DMS153 (cell line): ENCODE data around the gene CYRIA.

Source experiments
- DNase-seq: peaks from one replicate; lab custom pipeline; 2025; lab: John Stamatoyannopoulos, UW

CYRIA gene

DNA sequence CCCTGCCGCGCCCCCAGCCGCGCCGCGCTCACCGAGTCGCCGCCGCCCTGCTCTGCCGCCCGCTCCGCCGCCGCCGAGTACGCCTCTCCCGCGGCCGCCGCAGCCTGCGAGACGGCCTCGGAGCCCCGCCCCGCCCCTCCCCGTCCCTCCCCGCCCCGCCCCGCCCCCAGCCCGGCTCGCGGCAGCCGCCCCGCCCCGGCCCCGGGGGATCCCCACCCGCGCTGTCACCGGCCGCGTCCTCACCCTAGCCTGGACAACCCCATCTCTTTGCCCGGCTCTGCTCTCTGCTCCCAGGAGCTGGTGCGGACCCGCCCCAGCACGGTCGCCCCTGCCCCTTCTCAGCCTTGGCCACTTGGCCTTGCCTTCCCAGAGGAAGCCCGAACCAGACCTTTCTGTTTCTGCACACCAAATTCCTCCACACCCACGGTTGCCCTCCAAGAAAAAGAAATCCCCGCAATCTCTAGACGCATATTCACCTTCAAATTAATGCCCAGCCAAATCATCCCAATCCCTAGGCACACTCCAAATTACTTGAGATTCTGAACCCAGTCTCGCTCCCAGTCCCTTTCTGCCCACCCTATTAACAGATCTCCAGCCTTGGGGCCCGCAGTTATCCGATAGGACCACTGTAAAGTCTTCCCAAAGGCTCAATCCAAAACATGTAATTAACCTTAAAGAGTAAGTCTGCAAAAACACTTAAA, at the start of gene CYRIA:
CYRIA (minus strand) TSS at position 87 of the 701 bp plus-strand sequence. CDS start 77,715 bp downstream, outside the sequence.
- no peak for DNase-seq

DNA sequence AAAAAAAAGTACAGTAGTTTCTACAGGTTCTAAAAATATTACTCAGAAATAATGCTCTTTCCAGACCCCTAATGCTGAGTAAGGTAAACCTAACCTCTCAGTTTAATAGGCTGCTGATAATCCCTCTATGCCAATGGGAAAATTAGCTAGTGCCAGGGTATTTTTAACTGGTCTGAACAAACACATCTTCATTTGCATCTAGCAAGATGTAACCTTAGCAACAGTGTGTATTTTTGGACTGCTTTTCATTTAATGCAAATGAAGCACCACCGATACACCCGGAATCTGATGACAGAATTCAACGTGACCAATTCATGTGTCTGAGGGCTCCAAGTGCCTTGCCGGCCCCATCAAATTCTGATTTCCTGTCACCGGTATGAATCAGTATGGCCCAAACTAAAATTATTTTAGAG, 47.4 kb upstream of the CYRIA start:
- peak; percentile 63 for DNase-seq

GRCh38 chr2:16709769-16710168, 44.1 kb upstream of the CYRIA start:
- DNase-seq: no peak

DNA sequence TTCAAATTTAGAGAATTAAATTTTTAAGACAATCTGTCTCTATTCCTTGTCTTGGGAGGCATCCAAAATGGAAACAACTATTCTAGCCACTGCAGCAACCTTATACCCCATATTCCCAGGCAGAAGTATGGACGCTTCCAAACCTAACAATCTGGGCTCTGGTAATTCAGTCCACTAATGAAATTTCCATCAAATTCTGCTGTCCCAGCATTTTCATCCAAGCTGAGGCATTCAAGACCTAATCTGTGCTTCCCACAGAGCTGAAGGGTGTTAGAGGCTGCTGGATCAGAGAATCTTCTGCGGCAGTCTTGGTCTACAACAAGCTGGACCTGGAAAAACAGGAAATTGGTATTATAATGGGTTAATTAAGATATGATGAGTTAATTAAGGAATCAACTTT, 42.5 kb upstream of the CYRIA start:
- DNase-seq: no peak

GRCh38 chr2:16707014-16707623, 41.5 kb upstream of the CYRIA start:
- DNase-seq: no peak

DNA sequence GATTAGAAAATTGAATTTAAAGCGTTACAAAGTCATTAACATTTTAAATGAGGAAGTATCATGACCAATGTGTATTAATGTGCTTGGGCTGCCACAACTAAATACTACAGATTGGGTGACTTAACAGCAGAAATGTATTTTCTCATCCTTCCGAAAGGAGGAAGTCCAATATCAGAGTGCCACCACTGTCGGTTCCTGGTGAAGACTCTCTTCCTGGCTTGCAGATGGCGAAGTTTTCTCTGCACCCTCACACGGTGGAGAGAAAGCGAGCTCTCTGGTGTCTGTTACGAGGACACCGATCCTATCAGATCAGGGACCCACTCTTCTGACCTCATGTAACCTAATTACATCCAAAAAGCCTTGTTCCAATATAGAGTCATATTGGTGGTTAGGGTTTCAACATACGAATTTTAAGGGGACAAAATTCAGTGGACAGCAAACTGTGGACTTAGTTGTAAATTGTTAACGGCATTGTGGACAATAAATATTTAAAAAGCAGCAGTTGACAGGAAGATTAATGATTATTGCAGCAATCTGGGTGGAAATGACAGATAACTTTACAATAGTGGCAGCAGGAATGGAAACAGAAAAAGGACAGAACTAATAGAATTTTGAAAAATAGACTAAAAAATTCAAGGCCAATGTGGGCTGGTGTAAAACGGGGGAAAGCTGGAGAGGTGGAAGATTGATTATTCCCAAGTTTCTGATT, 35.1 kb upstream of the CYRIA start:
- DNase-seq: no peak

GRCh38 chr2:16693854-16694253, 28.2 kb upstream of the CYRIA start:
- DNase-seq: no peak

DNA sequence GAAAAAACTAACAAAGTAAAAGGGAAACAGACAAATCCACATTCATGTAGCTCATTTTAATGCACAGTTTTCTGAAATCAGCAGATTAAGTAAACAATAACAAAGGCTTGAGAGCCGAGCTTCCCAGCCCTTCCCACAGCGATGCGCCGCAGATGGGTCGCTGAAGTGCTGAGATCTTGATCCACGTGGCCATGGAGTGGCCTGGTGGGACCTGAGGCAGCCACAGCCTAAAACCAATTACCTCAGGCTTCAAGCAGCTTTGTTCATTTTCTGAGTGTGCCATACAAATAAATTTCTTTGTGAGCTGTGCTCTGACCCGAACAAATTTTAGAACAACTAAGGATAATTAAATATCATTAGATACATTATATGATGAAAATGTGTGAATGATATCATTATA, 25.6 kb upstream of the CYRIA start:
- peak; percentile 9 for DNase-seq

- DNase-seq: no peak
Measured at GRCh38 chr2:16687955-16688354, 22.3 kb upstream of the CYRIA start.

- DNase-seq: no peak
Measured at GRCh38 chr2:16687222-16687621, 21.6 kb upstream of the CYRIA start.

GRCh38 chr2:16686641-16687040, 21.0 kb upstream of the CYRIA start:
- no peak for DNase-seq

- no peak for DNase-seq
Measured at GRCh38 chr2:16685340-16685715, 19.7 kb upstream of the CYRIA start.

DNA sequence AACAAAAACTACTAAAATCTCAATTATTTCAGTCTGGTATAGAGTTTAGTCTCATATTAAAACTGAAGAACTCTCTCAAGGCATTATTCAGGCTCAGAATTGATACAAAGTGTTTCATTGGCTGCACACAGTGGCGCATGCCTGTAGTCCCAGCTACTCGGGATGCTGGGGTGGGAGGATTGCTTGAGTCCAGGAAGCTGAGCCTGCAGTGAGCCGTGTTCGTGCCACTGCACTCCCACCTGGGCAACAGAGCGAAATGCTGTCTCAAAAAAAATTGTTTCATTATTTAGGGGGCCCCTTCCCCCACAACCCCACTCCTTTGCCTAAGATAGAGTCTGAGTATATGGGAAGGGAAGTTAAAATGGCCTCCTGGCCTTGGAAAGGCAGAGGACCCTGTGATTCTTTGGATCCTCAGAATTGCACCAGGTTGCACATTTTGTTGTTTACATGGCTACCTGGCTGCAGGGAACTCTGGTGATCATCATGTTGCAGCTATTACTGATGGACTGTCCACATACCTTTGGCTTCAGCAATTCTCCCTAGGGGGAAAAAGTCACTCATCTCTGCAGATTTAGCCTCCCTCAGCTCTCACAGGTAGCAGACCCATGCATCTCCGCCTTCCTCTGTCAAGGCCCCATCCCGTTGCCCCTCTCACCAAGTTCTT, 19.2 kb upstream of the CYRIA start:
- DNase-seq: no peak

DNA sequence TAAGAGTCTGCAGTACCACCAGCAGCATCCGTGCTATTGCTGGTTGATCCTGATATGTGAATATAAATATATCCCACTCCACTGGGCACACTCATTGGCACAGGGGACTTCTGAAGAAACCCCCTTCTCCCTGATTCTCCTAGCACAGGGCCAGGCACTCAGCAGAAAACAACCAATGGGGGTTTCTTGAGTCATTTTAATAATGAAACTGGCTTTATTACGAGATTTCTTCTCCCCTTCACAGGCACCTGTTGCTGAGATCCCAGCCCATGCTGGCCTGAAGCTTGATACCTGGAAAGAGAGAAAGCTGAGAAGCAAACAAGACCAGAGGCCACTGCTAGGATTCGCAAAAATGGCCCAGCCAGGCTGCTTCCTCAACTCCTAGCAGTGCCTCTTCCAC, 17.9 kb upstream of the CYRIA start:
- DNase-seq: no peak

DNA sequence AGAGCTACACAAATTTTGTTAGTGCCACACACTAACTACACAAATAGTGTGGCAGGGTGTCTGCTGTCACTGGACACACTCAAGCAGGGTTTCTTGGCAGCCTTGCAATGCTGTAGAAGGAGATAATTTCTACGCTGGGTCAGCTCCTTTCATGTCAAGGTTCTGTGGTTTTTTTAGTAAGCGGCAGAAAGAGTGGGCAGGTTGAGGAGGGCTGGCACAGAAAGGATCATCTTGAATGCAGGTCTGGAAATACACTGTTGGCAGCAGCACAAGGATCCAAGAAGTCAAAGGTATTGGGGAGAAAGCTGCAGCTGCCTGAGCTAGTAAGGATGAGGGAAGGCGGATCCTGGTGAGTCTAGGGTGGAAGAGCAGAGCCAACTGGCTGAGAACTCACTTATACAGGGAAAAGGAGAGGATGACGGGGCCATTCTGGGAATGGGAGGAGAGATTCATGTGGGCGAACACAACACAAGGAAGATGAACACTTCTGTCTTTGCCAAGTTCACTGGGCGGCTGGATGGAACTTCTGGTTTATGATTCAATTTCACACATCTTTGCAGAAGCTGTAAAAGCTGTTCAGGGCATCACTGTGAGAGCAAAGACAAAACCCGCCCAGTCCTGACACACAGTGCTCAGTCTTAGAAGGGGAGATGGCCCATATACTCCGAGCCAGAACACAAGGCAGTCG, 16.9 kb upstream of the CYRIA start:
- no peak for DNase-seq

DNA sequence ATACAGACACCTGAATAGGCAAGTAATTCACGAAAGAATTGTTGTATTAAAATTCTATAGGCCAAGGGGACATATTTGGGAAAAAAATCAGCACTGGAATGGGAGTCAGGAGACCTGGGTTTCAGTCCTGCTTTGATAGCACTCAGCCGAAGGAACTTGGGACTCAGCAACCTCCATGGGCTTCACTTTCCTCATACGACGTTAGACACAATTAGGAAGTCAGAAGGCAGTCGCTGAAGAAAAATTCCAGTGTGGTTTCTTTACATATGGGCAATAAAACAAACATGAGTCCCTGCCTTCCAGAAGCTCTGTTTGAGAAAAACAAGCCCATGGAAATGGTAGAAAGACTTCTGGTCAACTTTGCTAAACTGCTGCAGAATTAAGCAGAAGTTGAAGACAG, 15.1 kb upstream of the CYRIA start:
- DNase-seq: no peak

GRCh38 chr2:16680304-16680703, 14.7 kb upstream of the CYRIA start:
- no peak for DNase-seq

- DNase-seq: no peak
Measured at GRCh38 chr2:16678964-16679363, 13.3 kb upstream of the CYRIA start.

DNA sequence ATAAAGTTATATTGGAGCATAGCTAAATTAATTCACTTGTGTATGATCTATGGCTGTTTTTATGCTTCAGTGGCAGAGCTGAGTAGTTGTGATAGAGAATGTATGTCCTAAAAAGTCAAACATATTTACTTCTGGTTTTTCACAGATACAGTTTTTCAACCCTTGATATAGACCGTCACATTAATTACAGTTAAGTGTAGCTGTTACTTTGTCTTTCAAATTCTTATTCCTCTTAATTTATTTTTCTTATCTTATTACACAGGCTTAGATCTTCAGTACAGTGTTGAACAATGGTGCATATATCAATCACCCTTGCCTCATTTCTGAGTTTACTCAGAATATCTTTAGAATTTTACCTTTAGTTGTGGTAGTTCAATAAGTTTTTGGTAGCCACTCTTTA, 12.2 kb upstream of the CYRIA start:
- no peak for DNase-seq

DNA sequence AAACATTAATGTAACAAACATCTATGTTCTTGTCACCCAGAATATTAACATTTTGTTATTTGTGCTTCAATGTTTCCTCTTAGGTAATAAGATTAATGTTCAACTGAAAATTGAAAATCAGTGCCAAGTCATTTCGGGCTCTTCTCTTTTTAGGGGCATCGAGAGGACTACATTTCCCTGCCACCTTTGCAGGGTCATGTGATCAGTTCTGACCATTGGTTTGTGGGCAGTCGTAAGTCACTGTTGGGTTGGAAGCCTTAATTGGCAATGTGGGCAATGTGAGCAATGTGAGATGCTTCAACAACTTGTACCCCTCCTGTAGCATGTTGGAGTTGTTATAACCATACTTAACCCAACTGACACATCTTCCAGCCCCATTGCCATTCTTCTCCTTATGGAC, 10.1 kb upstream of the CYRIA start:
- no peak for DNase-seq

GRCh38 chr2:16674154-16674553, 8.5 kb upstream of the CYRIA start:
- no peak for DNase-seq

- DNase-seq: no peak
Measured at GRCh38 chr2:16671760-16672159, 6.1 kb upstream of the CYRIA start.
